HG03045 (cell line): ENCODE results near the gene DCAF6.
"Not testable (repeated sequence)": the region's sequence is repeated elsewhere in the genome, so short reads cannot be mapped to it uniquely, and the experiment has no call there.

Experiments
- ATAC-seq: cut with Tn5 transposase; IDR thresholded peaks from one replicate; pipeline ENCODE4 v1.9.1; 2021; ENCODE audit warnings: mild to moderate bottlenecking, moderate library complexity; ENCODE audit not compliant: unreplicated experiment

DCAF6 gene

GRCh38 chr1:167936068-167936929 is at the start of gene DCAF6:
TSS of gene DCAF6 (plus strand) at chr1:167936683. CDS start at chr1:167936912, 229 bp downstream.
- ATAC-seq: peak; percentile 81

- not testable (repeated sequence) for ATAC-seq
Measured at GRCh38 chr1:167887187-167887586, 49.3 kb upstream of the DCAF6 start.

- no peak for ATAC-seq
Measured at GRCh38 chr1:167890400-167890799, 46.1 kb upstream of the DCAF6 start.

GRCh38 chr1:167893798-167894197 is 42.7 kb upstream of the DCAF6 start:
- no peak for ATAC-seq

GRCh38 chr1:167898578-167899222 is 37.8 kb upstream of the DCAF6 start:
- ATAC-seq: no peak

GRCh38 chr1:167899253-167899681 is 37.2 kb upstream of the DCAF6 start:
- peak; percentile 66 for ATAC-seq

GRCh38 chr1:167900907-167901306 is 35.6 kb upstream of the DCAF6 start:
- no peak for ATAC-seq

GRCh38 chr1:167904652-167905130 is 31.8 kb upstream of the DCAF6 start:
- ATAC-seq: no peak

GRCh38 chr1:167905182-167905581 is 31.3 kb upstream of the DCAF6 start:
- no peak for ATAC-seq

- ATAC-seq: no peak
Measured at GRCh38 chr1:167905671-167906070, 30.8 kb upstream of the DCAF6 start.

- no peak for ATAC-seq
Measured at GRCh38 chr1:167909691-167910180, 26.7 kb upstream of the DCAF6 start.

- ATAC-seq: no peak
Measured at GRCh38 chr1:167910530-167910929, 26.0 kb upstream of the DCAF6 start.

GRCh38 chr1:167911413-167911812 is 25.1 kb upstream of the DCAF6 start:
- ATAC-seq: no peak

- no peak for ATAC-seq
Measured at GRCh38 chr1:167912294-167912693, 24.2 kb upstream of the DCAF6 start.

GRCh38 chr1:167913895-167914496 is 22.5 kb upstream of the DCAF6 start, which contains the start of gene ADCY10:
TSS of gene ADCY10 (minus strand) at chr1:167914134. CDS start at chr1:167905140, 8,994 bp downstream.
- ATAC-seq: no peak

- no peak for ATAC-seq
Measured at GRCh38 chr1:167915569-167915968, 20.9 kb upstream of the DCAF6 start.

- ATAC-seq: no peak
Measured at GRCh38 chr1:167916766-167917511, 19.5 kb upstream of the DCAF6 start.

- ATAC-seq: no peak
Measured at GRCh38 chr1:167922023-167922422, 14.5 kb upstream of the DCAF6 start.

- no peak for ATAC-seq
Measured at GRCh38 chr1:167922611-167923074, 13.8 kb upstream of the DCAF6 start.

GRCh38 chr1:167923324-167924056 is 13.0 kb upstream of the DCAF6 start:
- ATAC-seq: no peak
